CD14-positive monocyte (primary cell): Measurements from ENCODE around the gene NRXN3. TPM values are rescaled to one million over a fixed set of nuclear protein-coding genes. Genes with fewer than 3 reads are reported as not detected.

Experiments used
- DNase-seq, 3 donors: peaks; one replicate each; pipeline ENCODE4 v3.0.0-alpha.2; 2011 to 2022
- H2AFZ ChIP-seq: 2 replicates; pipeline ENCODE4 v1.6.0; 2012; ENCODE audit warnings: mild to moderate bottlenecking, low read depth, low read length, inconsistent platforms; ENCODE audit not compliant: insufficient read depth, poor library complexity, severe bottlenecking
- H3K27ac ChIP-seq, 2 donors: 1 replicate in 1 of 2; 2 replicates in 1 of 2; pipeline ENCODE4 v1.5.1; 2012 to 2013; ENCODE audit warnings: low read length in 2 of 2, control low read depth in 1 of 2, inconsistent platforms in 1 of 2, low read depth in 1 of 2, mild to moderate bottlenecking in 1 of 2
- H3K27me3 ChIP-seq, 2 donors: one replicate each; pipeline versions ENCODE4 v1.6.0 to v1.6.1; 2011 to 2013; ENCODE audit warnings: low read length in 2 of 2; ENCODE audit not compliant: control insufficient read depth in 2 of 2, insufficient read depth in 2 of 2
- H3K36me3 ChIP-seq, 2 donors: replicated peaks in 1 of 2; 1 replicate in 1 of 2; 2 replicates in 1 of 2; pipeline versions ENCODE4 v1.5.1 to v1.6.1; 2012 to 2013; ENCODE audit warnings: low read length in 2 of 2, control low read depth in 1 of 2, inconsistent platforms in 1 of 2, mild to moderate bottlenecking in 1 of 2; ENCODE audit not compliant: insufficient read depth in 2 of 2, control insufficient read depth in 1 of 2
- H3K4me1 ChIP-seq, 2 donors: 1 replicate in 1 of 2; 2 replicates in 1 of 2; pipeline versions ENCODE4 v1.5.1 to v1.6.1; 2012 to 2013; ENCODE audit warnings: low read length in 2 of 2, control low read depth in 1 of 2, inconsistent platforms in 1 of 2, mild to moderate bottlenecking in 1 of 2, moderate library complexity in 1 of 2; ENCODE audit not compliant: insufficient read depth in 2 of 2, control insufficient read depth in 1 of 2
- H3K4me2 ChIP-seq: replicated peaks from 2 replicates; pipeline ENCODE3; 2012; ENCODE audit warnings: low read length, moderate library complexity, mild to moderate bottlenecking; ENCODE audit not compliant: poor library complexity, severe bottlenecking; ENCODE audit errors: extremely low read depth
- H3K4me3 ChIP-seq, 3 experiments: fragments of 200-600 bp in 1 of 3; sonication (generic) in 1 of 3; replicated peaks in 1 of 3; 1 replicate in 2 of 3; 2 replicates in 1 of 3; pipeline ENCODE4 v1.5.1; 2011 to 2013; ENCODE audit warnings: low read length in 3 of 3, mild to moderate bottlenecking in 3 of 3, control low read depth in 2 of 3, low read depth in 2 of 3, inconsistent platforms in 1 of 3, moderate library complexity in 1 of 3
- H3K79me2 ChIP-seq: 2 replicates; pipeline ENCODE4 v1.6.0; 2012; ENCODE audit warnings: mild to moderate bottlenecking, control low read depth, inconsistent platforms, low read length, moderate library complexity; ENCODE audit not compliant: insufficient read depth
- H3K9ac ChIP-seq: 2 replicates; pipeline ENCODE4 v1.6.0; 2017; ENCODE audit warnings: low read length, mild to moderate bottlenecking; ENCODE audit not compliant: insufficient read depth, poor library complexity, severe bottlenecking
- H3K9me3 ChIP-seq, 2 donors: replicated peaks in 1 of 2; 1 replicate in 1 of 2; 2 replicates in 1 of 2; pipeline versions ENCODE4 v1.5.1 to v1.6.1; 2012 to 2013; ENCODE audit warnings: low read length in 2 of 2, control low read depth in 1 of 2; ENCODE audit not compliant: control insufficient read depth in 1 of 2, insufficient read depth in 1 of 2
- H4K20me1 ChIP-seq: 2 replicates; pipeline ENCODE4 v1.6.0; 2012; ENCODE audit warnings: mild to moderate bottlenecking, low read length, control low read depth, moderate library complexity; ENCODE audit not compliant: insufficient read depth
- H3K27ac Mint-ChIP-seq, 7 donors: one replicate each; pipeline ENCODE4 v1.8.0; 2020; ENCODE audit warnings: mild to moderate bottlenecking in 7 of 7, mixed read lengths in 7 of 7, moderate library complexity in 6 of 7, inconsistent platforms in 2 of 7
- H3K27me3 Mint-ChIP-seq, 3 donors: one replicate each; pipeline ENCODE4 v1.8.0; 2021 to 2022; ENCODE audit warnings: low read depth in 3 of 3, mild to moderate bottlenecking in 3 of 3, mixed read lengths in 3 of 3, moderate library complexity in 3 of 3, inconsistent platforms in 1 of 3
- H3K36me3 Mint-ChIP-seq, 2 donors: one replicate each; pipeline ENCODE4 v1.8.0; 2020; ENCODE audit warnings: mixed read lengths in 2 of 2, inconsistent platforms in 1 of 2, mild to moderate bottlenecking in 1 of 2
- H3K4me1 Mint-ChIP-seq: one replicate; pipeline ENCODE4 v1.8.0; 2020; ENCODE audit warnings: mild to moderate bottlenecking, mixed read lengths
- H3K4me3 Mint-ChIP-seq, 2 donors: one replicate each; pipeline ENCODE4 v1.8.0; 2020; ENCODE audit warnings: mild to moderate bottlenecking in 2 of 2, mixed read lengths in 2 of 2, moderate library complexity in 1 of 2
- H3K9me3 Mint-ChIP-seq, 7 donors: one replicate each; pipeline ENCODE4 v1.8.0; 2020 to 2022; ENCODE audit warnings: mixed read lengths in 7 of 7, mild to moderate bottlenecking in 6 of 7, moderate library complexity in 6 of 7, inconsistent platforms in 2 of 7
- CTCF ChIP-seq: fragments of 200-600 bp; IDR thresholded peaks from one replicate; pipeline ENCODE4 v1.8.0; 2022; ENCODE audit warnings: antibody characterized with exemption, mild to moderate bottlenecking
- WGBS: methylation state at CpG from one replicate; pipeline ENCODE4 v1.1.5; 2013; ENCODE audit warnings: missing lambda C conversion rate; ENCODE audit not compliant: insufficient coverage; 5-methylcytosine and 5-hydroxymethylcytosine counted together
- intact Hi-C, 2 donors: fragments of 100-400 bp; cut with micrococcal nuclease; formaldehyde crosslinking; loops; one replicate each; pipeline versions ENCODE4 v1.15.0 to v1.15.1; 2023
- polyA plus RNA-seq, 3 donors: library from polyadenylated mRNA; depleted of rRNA in 1 of 3; unstranded in 2 of 3; stranded (reverse) in 1 of 3; fragments of 300-500 nt in 2 of 3; fragments of >200 nt in 1 of 3; fragmentation: Illumina TruSeq in 2 of 3; gene quantifications; 1 replicate in 2 of 3; 2 replicates in 1 of 3; pipeline ENCODE4 v1.2.3, GENCODE V29; 2012 to 2021

Gene NRXN3
- polyA plus RNA-seq, 3 donors = not detected

- Mint-ChIP-seq H3K27ac (no peak overlapping the region), H3K4me3 (no peak overlapping the region), H3K27me3 (peaks cover 0 to 2% (median 0%) of the 10 kb centered on the region in 3 donors), H3K9me3 (peaks cover 0 to 11% (median 2%) of the 10 kb centered on the region in 7 donors), H3K36me3 (no peaks in the 10 kb centered on the region), H3K4me1 (no peaks in the 10 kb centered on the region)
- Histone ChIP-seq H3K4me3 (no peak overlapping the region), H3K27me3 (no peaks in the 10 kb centered on the region), H3K9ac (no peak overlapping the region), H3K27ac (no peak overlapping the region), H3K9me3 (no peaks in the 10 kb centered on the region), H3K4me1 (no peaks in the 10 kb centered on the region), H3K79me2 (no peaks in the 10 kb centered on the region), H2AFZ (no peak overlapping the region), H3K4me2 (no peak overlapping the region), H3K36me3 (no peaks in the 10 kb centered on the region), H4K20me1 (no peaks in the 10 kb centered on the region)
- intact Hi-C loops = no loop called here
- WGBS = 83% methylated on average over 1 of the region's 1 CpG
- no peak for TF ChIP-seq CTCF
- no peak for DNase-seq
These were observed 482.6 kb downstream of the NRXN3 start for GRCh38 chr14:78652727-78653126.

GRCh38 chr14:78653173-78653572 is 483.0 kb downstream of the NRXN3 start:
- H3K36me3 ChIP-seq = no peaks in the 10 kb centered on the region
- H4K20me1 ChIP-seq = no peaks in the 10 kb centered on the region
- no peak for DNase-seq
- no peak overlapping the region for H3K4me2 ChIP-seq
- no peaks in the 10 kb centered on the region for H3K9me3 ChIP-seq
- H3K9me3 Mint-ChIP-seq = peaks cover 0 to 14% (median 2%) of the 10 kb centered on the region in 7 donors
- H3K79me2 ChIP-seq = no peaks in the 10 kb centered on the region
- no peak overlapping the region for H3K27ac ChIP-seq
- no peak overlapping the region for H3K4me3 ChIP-seq
- no CpG with 5 or more reads among the region's 1 CpG for WGBS
- H3K4me1 ChIP-seq = no peaks in the 10 kb centered on the region
- H3K27ac Mint-ChIP-seq = no peak overlapping the region
- no peaks in the 10 kb centered on the region for H3K4me1 Mint-ChIP-seq
- no peak overlapping the region for H3K4me3 Mint-ChIP-seq
- H3K36me3 Mint-ChIP-seq = no peaks in the 10 kb centered on the region
- no peak overlapping the region for H3K9ac ChIP-seq
- no peak overlapping the region for H2AFZ ChIP-seq
- intact Hi-C loops = no loop called here
- peaks cover 0 to 2% (median 1%) of the 10 kb centered on the region in 3 donors for H3K27me3 Mint-ChIP-seq
- no peak for TF ChIP-seq CTCF
- no peaks in the 10 kb centered on the region for H3K27me3 ChIP-seq
